GM15510 (cell line): Measurements from ENCODE around the gene ARMC6.

Experiments used
- POLR2A ChIP-seq: IDR thresholded peaks from 3 replicates; pipeline ENCODE4 v1.6.1; 2011; ENCODE audit warnings: borderline replicate concordance; ENCODE audit not compliant: insufficient read length; ENCODE audit errors: extremely low read depth

Gene ARMC6

GRCh38 chr19:19040417-19040816, 7.0 kb downstream of the ARMC6 start:
- no peak for TF ChIP-seq POLR2A

DNA sequence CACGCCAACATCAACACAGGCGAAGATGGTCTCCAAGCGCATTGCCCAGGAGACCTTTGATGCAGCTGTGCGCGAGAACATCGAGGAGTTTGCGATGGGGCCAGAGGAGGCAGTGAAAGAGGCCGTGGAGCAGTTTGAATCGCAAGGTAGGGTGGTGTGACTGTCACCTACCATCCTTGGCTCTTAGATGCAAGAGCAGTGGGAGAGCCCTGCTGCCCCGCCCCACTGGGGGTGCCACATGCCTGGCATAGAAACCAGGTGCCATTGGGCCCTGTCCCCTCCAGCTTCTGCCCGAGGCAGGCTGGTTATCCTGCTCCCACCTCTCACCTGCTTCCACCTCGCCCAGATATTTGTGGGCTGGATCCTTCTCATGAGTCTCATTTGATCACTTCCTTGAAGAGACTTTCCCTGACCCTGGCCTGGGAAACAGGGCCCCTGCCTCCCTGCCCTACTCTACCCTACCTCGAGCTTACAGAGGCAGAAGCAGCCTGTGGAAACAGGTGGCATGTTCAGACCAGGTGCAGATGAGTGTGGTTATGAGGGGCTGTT, 9.4 kb downstream of the ARMC6 start:
- no peak for TF ChIP-seq POLR2A

GRCh38 chr19:19043481-19043880, 10.1 kb downstream of the ARMC6 start:
- TF ChIP-seq POLR2A = no peak

- no peak for TF ChIP-seq POLR2A
Observed at GRCh38 chr19:19043881-19044280, 10.5 kb downstream of the ARMC6 start.

DNA sequence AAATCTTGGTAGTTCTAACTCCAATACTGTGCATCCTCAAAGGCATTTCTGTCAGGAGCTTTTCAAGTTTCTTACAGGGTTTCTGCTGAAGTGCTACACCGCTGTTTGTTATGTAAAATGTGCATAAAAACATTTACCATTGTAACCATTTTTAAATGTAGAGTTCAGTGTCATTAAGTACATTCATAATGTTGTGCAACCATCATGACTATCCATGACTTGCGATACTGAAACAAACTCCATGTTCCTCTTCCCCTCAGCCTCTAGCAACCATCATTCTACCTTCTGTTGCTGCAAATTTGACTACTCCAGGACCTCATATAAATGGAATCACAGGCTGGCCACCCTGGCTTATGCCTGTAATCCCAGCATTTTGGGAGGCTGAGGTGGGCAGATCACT, 16.0 kb downstream of the ARMC6 start:
- TF ChIP-seq POLR2A = no peak

DNA sequence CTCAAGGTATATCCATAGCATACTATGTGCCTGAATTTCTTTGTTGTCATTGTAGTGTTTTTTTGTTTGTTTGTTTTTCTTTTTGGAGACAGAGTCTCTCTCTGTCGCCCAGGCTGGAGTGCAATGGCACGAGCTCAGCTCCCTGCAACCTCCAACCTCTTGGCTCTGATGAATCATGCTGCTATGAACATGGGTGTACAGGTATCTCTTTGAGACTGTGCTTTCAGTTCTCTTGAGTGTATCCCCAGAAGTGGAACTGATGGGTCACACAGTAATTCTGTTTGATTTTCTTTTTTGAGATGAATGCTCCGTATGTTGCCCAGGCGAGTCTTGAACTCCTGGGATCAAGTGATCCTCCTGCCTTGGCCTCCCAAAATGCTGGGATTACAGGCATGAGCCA, 16.7 kb downstream of the ARMC6 start:
- TF ChIP-seq POLR2A = no peak

- no peak for TF ChIP-seq POLR2A
Observed at GRCh38 chr19:19050731-19051130, 17.3 kb downstream of the ARMC6 start.

GRCh38 chr19:19051478-19052213, 18.2 kb downstream of the ARMC6 start:
- no peak for TF ChIP-seq POLR2A

- no peak for TF ChIP-seq POLR2A
Observed at GRCh38 chr19:19052921-19053320, 19.5 kb downstream of the ARMC6 start.

GRCh38 chr19:19053508-19054314, 20.3 kb downstream of the ARMC6 start:
- TF ChIP-seq POLR2A = no peak

DNA sequence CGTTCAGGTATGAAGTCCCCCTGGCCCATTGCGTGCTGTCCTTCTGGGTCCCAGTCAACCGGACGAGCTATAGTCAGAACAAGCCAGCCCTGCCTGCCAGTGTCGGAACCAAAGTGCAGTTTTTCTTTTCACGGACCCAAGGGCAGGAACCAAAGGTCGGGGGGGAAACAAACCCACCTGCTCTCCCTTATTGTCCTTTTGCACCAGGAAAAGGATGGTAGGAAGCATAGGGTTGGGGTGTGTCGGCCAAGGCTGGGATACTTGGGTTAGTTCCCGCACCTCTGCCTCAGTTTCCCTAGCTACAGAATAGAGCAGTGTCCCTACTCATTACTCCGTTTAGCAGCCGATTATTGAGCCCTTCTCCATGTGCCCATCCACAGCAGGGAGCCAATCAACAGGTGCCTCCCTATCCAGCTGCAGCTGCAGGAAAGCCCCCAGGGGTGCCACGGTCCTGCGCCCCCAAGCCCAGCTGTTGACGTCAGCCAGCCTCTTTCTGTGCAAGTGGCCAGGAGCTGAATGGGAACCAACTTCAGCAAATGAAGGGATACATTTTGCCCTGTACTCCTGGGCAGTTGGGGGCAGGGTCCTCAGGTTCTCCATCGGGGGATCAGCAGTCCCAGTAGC, 21.0 kb downstream of the ARMC6 start:
- TF ChIP-seq POLR2A = no peak

DNA sequence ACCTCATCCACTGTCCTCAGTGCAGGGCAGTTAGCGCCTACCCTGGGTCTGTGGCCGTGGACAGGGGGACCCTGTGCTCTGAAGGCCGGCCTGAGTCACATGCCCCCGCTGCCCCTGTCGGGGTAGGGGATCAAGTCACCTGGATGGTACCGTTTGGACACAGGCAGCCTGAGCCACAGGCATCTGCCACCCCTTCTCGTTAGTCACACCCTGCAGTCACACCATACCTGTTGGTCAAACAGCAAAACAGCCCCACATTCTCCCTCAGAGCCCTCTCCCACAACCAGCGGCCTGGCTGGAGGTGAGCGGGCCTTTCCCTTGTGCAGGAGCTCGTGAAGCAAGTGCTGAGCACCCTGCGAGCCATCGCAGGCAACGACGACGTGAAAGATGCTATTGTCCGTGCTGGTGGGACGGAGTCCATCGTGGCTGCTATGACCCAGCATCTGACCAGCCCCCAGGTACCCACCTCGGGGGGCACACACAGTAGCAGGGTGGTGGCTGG, 21.6 kb downstream of the ARMC6 start:
- TF ChIP-seq POLR2A = no peak

GRCh38 chr19:19055701-19056100, 22.3 kb downstream of the ARMC6 start:
- TF ChIP-seq POLR2A = no peak

- TF ChIP-seq POLR2A = no peak
Observed at GRCh38 chr19:19056636-19057275, 23.4 kb downstream of the ARMC6 start.
